Raji (cell line): ENCODE data around the gene ODF2L.

Experiments used
- POLR2A ChIP-seq: IDR thresholded peaks from 2 replicates; pipeline ENCODE4 v1.6.1; 2011; ENCODE audit warnings: low read depth, low read length, control low read depth; ENCODE audit not compliant: insufficient read depth

Gene ODF2L

DNA sequence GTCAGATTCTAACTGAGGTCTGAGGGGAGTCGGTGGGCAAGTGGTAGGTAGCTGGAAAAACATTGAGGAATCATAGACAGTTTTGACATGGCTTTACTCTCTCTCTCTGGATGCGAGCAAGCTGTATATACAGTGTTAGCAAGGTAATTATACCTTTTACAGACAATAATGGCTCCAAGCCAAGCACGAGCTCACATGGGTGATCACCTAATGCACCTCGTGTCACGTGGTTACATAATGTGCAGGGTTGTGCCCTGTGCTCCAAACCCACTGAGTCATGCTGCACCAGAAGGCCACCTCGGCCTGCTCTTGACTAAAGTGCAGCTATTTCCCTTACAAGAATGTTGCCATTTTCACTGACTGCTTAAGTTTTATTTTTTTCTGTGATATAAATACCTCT, 20.2 kb upstream of the ODF2L start:
- no peak for TF ChIP-seq POLR2A

GRCh38 chr1:86410879-86411278, 14.8 kb upstream of the ODF2L start:
- no peak for TF ChIP-seq POLR2A

DNA sequence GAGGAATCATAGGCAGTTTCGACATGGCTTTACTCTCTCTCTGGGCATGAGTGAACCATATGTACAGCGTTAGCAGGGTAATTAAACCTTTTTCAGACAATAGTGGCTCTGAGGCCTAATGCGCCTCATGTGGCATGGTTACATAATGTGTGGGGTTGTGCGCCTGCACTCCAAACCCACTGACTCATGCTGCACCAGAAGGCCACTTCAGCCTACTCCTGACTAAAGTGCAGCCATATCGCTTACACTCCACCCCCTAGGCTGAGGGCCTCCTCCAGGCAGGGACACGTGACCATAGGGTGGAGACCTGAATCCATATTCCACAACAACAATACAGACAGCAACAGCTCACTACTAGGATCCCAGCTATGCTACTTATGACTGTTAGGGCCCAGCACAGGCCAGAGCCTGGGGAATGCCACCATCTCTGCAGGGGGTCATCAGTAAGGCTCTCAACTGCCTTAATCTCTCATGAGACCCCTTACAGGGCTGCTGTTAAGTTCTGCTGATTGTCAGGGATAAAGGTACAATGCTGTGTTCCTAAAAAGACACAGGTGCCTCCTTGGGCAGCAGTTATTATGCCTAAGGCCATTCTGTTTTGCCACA, 13.4 kb upstream of the ODF2L start:
- TF ChIP-seq POLR2A = no peak

- no peak for TF ChIP-seq POLR2A
Observed at GRCh38 chr1:86396498-86396890, 371 bp upstream of the ODF2L start.

DNA sequence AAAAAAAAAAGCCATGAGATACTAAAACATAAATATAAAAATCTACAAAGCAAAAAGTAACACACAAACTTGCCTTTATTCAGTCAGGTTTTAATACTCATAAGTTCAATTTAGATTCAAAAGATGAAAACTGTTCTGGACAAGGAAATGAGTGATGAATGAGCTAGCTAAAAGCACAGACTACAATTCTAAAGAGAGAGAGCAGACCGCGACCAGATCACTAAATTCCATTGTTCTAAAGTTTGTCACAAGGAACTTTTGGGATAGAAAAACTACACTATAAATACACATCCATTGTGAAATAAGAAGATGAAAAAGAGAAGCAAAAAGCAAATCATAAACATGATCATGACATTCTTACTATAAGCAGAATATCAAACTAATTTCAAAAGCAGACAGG, 1.7 kb downstream of the ODF2L start:
- TF ChIP-seq POLR2A = no peak

- no peak for TF ChIP-seq POLR2A
Observed at GRCh38 chr1:86389307-86389706, 6.8 kb downstream of the ODF2L start.

DNA sequence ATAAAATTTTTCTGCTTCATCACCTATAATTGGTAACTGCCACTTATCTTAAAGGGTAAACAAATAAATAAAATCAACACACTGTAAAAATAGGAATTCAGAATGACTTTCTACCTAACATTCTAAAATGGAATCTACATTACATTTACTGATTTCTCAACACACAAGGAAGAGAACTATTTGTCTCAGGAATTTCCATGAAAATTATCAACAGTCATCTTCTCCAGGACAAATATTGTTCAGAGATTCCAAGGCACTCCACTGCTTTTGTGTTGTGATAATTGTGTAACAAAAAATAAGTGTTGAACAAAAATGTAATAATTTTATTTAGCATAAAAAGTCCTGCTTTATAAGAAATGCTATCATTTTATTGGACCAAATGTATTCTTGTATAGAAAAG, 7.3 kb downstream of the ODF2L start:
- no peak for TF ChIP-seq POLR2A

GRCh38 chr1:86387916-86388627, 8.1 kb downstream of the ODF2L start:
- no peak for TF ChIP-seq POLR2A

- TF ChIP-seq POLR2A = no peak
Observed at GRCh38 chr1:86382878-86383277, 13.2 kb downstream of the ODF2L start.

- no peak for TF ChIP-seq POLR2A
Observed at GRCh38 chr1:86381223-86381622, 14.9 kb downstream of the ODF2L start.

DNA sequence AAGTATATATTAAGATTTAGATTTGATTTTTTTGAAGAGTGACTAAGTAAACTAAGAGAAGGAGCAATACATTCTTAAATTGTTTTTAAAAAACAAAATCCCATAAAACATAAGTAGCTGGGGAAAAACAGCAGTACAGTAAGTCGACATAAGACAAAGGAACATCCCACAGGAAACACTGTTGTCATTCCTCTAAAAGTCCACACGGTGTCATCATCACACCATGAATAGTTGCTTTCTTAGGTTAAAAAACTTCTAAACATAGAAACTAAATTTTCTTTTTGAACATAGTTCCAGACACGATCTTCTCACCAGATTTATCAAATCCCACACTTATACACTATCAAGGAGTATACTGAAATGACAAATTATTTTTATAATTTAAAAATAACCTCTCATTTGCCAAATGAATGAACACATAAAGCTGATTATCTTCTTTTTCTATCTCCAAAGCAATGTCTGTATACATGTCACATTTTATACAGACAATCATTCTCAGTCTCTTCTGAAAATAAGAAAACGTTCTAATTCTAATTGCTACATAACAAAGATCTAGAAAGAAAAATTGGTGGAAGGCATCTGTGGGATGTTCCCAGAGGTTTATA, 15.8 kb downstream of the ODF2L start:
- no peak for TF ChIP-seq POLR2A

- TF ChIP-seq POLR2A = no peak
Observed at GRCh38 chr1:86378813-86379212, 17.3 kb downstream of the ODF2L start.

DNA sequence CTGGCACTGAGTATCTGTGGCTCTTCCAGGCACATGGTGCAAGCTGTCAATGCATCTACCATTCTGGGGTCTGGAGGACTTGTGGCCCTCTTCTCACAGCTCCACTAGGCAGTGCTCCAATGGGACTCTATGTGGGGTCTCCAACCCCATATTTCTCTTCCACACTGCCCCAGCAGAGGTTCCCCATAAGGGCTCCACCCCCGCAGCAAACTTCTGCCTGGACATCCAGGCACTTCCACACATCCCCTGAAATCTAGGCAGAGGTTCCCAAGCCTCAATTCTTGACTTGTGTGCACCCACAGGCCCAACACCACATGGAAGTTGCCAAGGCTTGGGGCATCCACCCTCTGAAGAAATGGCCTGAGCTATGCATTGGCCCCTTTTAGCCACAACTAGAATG, 18.8 kb downstream of the ODF2L start:
- no peak for TF ChIP-seq POLR2A

- TF ChIP-seq POLR2A = no peak
Observed at GRCh38 chr1:86375688-86376087, 20.4 kb downstream of the ODF2L start.

GRCh38 chr1:86370601-86371022, 25.5 kb downstream of the ODF2L start:
- no peak for TF ChIP-seq POLR2A

GRCh38 chr1:86365896-86366295, 30.2 kb downstream of the ODF2L start:
- no peak for TF ChIP-seq POLR2A
